Breast epithelium (tissue), 4 donors: ENCODE data around the gene GAB2. TPM values are rescaled to one million over a fixed set of nuclear protein-coding genes. Genes with fewer than 3 reads are reported as not detected.

Source experiments
- DNase-seq, 2 donors: peaks; one replicate each; pipeline ENCODE4 v3.0.0-alpha.2; 2019; ENCODE audit warnings: low spot score in 2 of 2
- H3K27ac ChIP-seq, 2 donors: fragments of 200-600 bp; sonication (generic) in 1 of 2; one replicate each; pipeline ENCODE4 v1.5.1; 2016 to 2019; ENCODE audit warnings: mild to moderate bottlenecking in 1 of 2
- H3K27me3 ChIP-seq, 2 donors: fragments of 200-600 bp; sonication (generic) in 1 of 2; one replicate each; pipeline versions ENCODE4 v1.5.1 to v1.6.0; 2017 to 2019; ENCODE audit warnings: control low read depth in 1 of 2, mild to moderate bottlenecking in 1 of 2
- H3K36me3 ChIP-seq: fragments of 200-600 bp; one replicate; pipeline ENCODE4 v1.5.1; 2019
- H3K4me1 ChIP-seq, 2 donors: fragments of 200-600 bp; sonication (generic); one replicate each; pipeline ENCODE4 v1.5.1; 2016 to 2019; ENCODE audit warnings: control low read depth in 1 of 2
- H3K4me3 ChIP-seq, 3 donors: fragments of 200-600 bp; sonication (generic); 1 replicate in 2 of 3; 2 replicates in 1 of 3; pipeline ENCODE4 v1.5.1; 2016 to 2019; ENCODE audit warnings: mild to moderate bottlenecking in 3 of 3, moderate library complexity in 2 of 3
- H3K9me3 ChIP-seq, 2 donors: fragments of 200-600 bp; sonication (generic) in 1 of 2; one replicate each; pipeline ENCODE4 v1.5.1; 2016 to 2019; ENCODE audit warnings: control low read depth in 1 of 2
- CTCF ChIP-seq, 3 donors: fragments of 450-650 bp; IDR thresholded peaks; one replicate each; pipeline ENCODE4 v1.5.1; 2016 to 2017; ENCODE audit warnings: antibody characterized with exemption in 3 of 3, mild to moderate bottlenecking in 3 of 3, moderate library complexity in 3 of 3
- POLR2A ChIP-seq: fragments of 450-650 bp; IDR thresholded peaks from one replicate; pipeline ENCODE4 v1.6.1; 2016; ENCODE audit warnings: antibody characterized with exemption, mild to moderate bottlenecking, moderate library complexity
- POLR2AphosphoS5 ChIP-seq, 3 donors: sonication (generic); formaldehyde crosslinking; IDR thresholded peaks; one replicate each; pipeline ENCODE4 v1.6.1; 2017; ENCODE audit warnings: antibody characterized with exemption in 3 of 3
- intact Hi-C: fragments of 100-400 bp; cut with DNase I; formaldehyde crosslinking; loops from one replicate; pipeline ENCODE4 v1.15.1; 2023; ENCODE audit warnings: low total_unique reads
- total RNA-seq, 3 donors: library from RNA; depleted of rRNA; stranded (reverse); fragments of >200 nt; gene quantifications; one replicate each; pipeline ENCODE4 v1.1.0, GENCODE V29; 2016

Gene GAB2
- total RNA-seq, 3 donors from 2014 or later, result 22.9 to 43.8 (median 24.9) TPM

DNA sequence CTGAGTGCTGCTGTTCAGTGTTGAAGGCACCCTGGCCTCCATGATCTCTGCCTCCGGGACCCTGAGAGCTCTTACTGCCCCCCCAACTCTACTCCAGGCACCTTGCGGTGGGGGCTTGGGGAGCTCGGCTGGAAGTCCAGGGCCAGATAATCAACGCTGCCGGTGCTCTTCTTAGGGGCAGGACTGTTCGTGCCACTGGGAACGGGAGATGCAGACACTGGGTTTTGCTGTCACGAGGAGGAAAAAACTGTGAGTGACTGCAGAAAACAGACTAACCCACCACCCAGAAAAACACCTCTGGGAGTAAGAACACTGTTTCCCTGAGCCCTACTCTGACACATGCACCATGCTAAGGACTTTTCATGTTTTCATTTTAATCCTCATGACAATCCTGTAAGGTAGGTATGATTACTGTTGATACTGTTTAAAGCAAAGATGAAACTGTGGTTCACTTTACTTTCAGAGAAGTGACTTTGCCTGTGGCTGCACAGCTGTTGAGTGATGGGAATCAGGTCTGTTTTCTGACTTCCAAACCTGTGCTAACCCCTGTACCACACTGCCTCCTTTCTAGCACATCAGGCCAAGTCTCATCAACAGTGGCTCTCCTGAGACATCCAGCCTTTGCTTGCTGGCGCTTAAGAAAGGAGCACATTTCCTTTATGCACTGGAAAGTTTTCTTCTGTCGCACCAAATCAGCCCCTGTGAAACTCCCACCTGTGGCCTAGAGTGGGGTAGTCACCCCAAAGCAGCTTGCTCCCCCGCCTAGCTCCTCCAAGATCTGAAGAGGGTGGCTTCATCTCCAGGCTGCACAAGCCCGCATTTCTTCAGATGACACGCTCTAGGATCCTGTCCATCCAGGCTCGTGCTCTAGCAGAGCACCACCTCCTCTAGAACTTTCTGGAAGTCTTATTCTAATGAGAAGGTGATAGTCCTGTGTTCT is 197.1 kb downstream of the GAB2 start:
- H3K27ac ChIP-seq, result no peak overlapping the region
- H3K27me3 ChIP-seq, result no peaks in the 10 kb centered on the region
- no peaks in the 10 kb centered on the region for H3K36me3 ChIP-seq
- H3K4me3 ChIP-seq, result no peak overlapping the region
- intact Hi-C loops, result no loop called here
- H3K9me3 ChIP-seq, result no peaks in the 10 kb centered on the region
- no peak for TF ChIP-seq POLR2AphosphoS5 (IDR thresholded peaks at IDR 0.05)
- TF ChIP-seq POLR2A, result no peak
- TF ChIP-seq CTCF (IDR thresholded peaks at IDR 0.05), result no peak
- DNase-seq, result no peak
- no peaks in the 10 kb centered on the region for H3K4me1 ChIP-seq

DNA sequence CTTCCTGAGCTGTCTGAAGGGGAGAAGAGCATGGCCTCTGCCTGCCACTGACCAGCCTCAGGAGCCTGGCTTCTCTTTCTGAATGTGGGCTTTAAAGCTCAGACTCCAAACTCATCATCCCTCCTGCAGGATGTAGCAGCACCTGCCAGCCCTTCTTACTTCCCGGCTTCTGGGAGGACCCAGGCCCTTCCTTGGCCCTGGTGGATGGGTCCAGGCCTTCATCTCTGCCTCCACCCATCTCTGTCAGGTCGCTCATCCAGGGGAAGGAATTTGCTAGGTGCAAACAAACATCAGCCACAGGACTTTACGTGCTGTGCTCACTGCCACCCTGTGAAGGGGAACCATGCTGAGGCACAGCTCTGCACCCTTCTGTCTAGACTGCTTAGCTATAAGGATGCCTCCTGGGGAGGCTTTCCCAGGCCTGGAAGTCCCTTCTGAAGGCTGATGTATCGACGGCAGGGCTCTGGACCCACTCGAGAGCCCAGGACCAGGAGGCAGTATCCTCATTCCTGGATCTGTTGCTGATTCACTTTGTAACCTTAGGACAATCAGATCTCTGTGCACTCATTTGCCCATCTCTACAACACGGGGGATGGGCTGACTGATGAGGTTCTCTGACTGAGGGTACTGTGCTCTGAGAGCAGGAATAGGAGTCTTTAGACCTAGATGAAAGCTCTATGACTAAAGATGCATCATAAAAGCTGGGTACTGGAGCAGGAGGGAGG is 198.0 kb downstream of the GAB2 start:
- H3K9me3 ChIP-seq, result no peaks in the 10 kb centered on the region
- intact Hi-C loops, result no loop called here
- no peak for TF ChIP-seq CTCF (IDR thresholded peaks at IDR 0.05)
- no peak overlapping the region for H3K27ac ChIP-seq
- H3K4me3 ChIP-seq, result no peak overlapping the region
- H3K4me1 ChIP-seq, result no peaks in the 10 kb centered on the region
- peak in 1 of 2 donors; percentile 24 for DNase-seq
- no peaks in the 10 kb centered on the region for H3K27me3 ChIP-seq
- no peaks in the 10 kb centered on the region for H3K36me3 ChIP-seq

- no peaks in the 10 kb centered on the region for H3K36me3 ChIP-seq
Observed at GRCh38 chr11:78218707-78219492, 198.7 kb downstream of the GAB2 start.

DNA sequence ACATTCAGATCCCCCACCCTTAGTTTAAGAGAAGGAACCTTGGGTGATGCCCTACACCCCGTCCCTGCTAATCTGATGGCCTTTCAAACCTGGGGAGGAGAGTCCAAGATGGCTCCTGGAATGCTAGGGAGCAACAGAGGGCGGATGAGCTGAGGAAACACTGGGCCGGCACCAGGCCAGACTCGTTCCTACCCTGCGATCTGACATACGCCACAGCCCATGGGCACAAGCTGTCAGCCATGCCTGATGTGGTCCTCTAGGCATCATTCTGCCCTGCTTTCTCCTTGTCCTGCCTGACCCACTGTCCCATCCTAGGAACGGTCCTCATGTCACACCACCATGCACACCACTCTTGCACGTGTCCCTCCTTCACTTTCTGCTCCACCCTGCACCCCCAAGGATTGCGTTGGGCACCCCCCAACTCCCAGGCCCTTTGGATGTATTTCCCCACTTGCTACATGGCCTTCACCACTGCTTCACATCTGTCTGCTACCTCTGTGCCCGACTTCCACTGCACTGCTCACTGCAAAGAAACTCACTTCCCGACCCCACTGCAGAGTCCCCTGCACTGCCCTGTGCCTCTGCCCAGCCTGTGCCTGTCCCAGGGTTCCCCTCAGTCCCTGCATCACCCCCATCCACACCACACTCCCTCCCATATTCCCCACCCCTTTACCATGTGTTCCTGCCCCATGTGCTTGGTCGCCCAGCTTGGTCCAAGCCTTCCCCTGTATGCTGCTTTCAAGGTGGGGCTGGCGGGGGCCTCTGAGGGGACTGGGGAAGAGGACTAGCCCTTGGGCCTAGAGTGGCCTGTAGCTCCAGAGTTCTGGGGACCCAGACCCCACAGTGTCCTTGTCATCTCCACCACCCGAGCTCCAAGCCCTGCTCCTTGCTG is 199.7 kb downstream of the GAB2 start:
- Histone ChIP-seq H3K36me3 (no peaks in the 10 kb centered on the region), H3K4me3 (no peak overlapping the region), H3K27ac (peak overlapping the region in 1 of 2 donors; percentile 22), H3K27me3 (no peaks in the 10 kb centered on the region), H3K9me3 (no peaks in the 10 kb centered on the region), H3K4me1 (no peaks in the 10 kb centered on the region)
- DNase-seq, result peak in 1 of 2 donors; percentile 41
- TF ChIP-seq POLR2AphosphoS5 (IDR thresholded peaks at IDR 0.05) (no peak), POLR2A (no peak), CTCF (IDR thresholded peaks at IDR 0.05) (no peak)
- intact Hi-C loops, result no loop called here

More at GRCh38 chr11:78218707-78219492, 198.7 kb downstream of the GAB2 start:
- TF ChIP-seq POLR2A (no peak), CTCF (IDR thresholded peaks at IDR 0.05) (no peak), POLR2AphosphoS5 (IDR thresholded peaks at IDR 0.05) (no peak)
- Histone ChIP-seq H3K4me3 (no peak overlapping the region), H3K27me3 (no peaks in the 10 kb centered on the region), H3K9me3 (no peaks in the 10 kb centered on the region), H3K27ac (no peak overlapping the region), H3K4me1 (no peaks in the 10 kb centered on the region)
- DNase-seq, result no peak
- intact Hi-C loops, result no loop called here
